HG03025 (cell line): Measurements from ENCODE around the gene ASPDH.
A peak's percentile ranks its signal among the peaks of the same experiment; 100 is the strongest.

Experiments used
- ATAC-seq: cut with Tn5 transposase; IDR thresholded peaks from one replicate; pipeline ENCODE4 v1.9.1; 2021; ENCODE audit warnings: mild to moderate bottlenecking, moderate library complexity; ENCODE audit not compliant: unreplicated experiment, low FRiP score

The ASPDH gene

DNA sequence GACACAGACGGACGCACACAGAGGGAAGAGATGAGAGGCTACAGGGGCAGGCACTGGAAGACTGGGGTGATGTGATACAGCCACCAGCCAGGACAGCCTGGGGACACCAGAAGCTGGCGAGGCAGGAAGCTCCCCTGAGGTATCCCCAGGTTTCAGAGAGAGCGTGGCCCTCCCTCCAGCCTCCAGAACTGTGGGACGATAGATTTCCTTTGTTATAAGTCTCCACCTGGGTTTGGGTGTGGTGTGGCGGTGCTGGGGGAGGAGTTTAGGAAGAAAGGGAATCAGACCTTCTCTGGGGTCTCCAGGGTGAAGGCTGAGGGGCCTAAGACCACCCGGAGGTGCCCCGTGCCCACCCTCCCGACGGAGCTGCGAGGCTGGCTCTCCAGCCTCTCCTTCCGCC is 2.7 kb upstream of the ASPDH start:
- no peak for ATAC-seq

GRCh38 chr19:50515168-50515561 is 1.5 kb upstream of the ASPDH start:
- ATAC-seq = no peak

GRCh38 chr19:50514346-50515167 is 844 bp upstream of the ASPDH start:
- ATAC-seq = no peak

- no peak for ATAC-seq
These were observed 541 bp downstream of the ASPDH start for GRCh38 chr19:50512999-50513745.

- ATAC-seq = no peak
These were observed 1.4 kb downstream of the ASPDH start for GRCh38 chr19:50512112-50512998.

DNA sequence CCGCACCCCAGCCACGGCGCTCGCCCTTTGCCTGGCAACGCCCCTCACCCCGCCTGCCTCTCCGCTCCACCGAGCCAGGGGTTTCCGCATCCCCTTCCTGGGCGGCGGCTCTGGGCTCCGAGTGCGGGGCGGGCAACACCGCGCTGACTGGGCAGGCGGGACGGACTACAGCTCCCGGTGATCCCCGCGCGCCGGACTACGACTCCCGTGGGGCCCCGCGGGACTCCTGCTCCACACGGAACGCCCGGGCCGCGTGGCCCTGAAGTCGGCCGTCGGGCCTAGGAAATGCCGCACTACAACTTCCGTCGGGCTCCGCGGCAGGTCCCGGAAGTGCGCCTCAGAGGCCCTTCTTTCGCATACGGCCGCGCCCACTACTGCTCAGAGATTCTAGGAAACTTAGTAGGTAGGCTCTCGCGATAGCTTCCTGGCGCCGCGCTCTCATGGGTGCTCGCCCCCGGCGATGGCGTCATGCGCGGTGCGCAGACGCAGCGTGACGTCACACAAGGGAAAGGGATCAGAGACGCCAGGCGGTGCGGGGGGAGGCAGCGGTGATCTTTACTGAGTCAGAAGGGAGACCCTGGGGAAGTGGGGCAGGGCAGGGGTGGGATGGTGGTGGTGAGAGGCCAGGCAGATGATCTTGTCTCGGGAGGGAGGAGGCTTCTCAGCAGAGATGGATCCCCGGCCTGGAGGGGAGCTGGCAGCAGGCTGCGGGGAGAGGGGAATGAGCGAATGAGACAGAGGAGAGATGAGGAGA is 2.5 kb downstream of the ASPDH start, which contains the start of gene JOSD2:
Gene JOSD2, minus strand, starts transcription at position 123 of the 754 bp plus-strand sequence. CDS start 760 bp downstream, outside the sequence.
- ATAC-seq = peak; percentile 78

- ATAC-seq = peak; percentile 3
These were observed 3.0 kb downstream of the ASPDH start for GRCh38 chr19:50510700-50511068.

DNA sequence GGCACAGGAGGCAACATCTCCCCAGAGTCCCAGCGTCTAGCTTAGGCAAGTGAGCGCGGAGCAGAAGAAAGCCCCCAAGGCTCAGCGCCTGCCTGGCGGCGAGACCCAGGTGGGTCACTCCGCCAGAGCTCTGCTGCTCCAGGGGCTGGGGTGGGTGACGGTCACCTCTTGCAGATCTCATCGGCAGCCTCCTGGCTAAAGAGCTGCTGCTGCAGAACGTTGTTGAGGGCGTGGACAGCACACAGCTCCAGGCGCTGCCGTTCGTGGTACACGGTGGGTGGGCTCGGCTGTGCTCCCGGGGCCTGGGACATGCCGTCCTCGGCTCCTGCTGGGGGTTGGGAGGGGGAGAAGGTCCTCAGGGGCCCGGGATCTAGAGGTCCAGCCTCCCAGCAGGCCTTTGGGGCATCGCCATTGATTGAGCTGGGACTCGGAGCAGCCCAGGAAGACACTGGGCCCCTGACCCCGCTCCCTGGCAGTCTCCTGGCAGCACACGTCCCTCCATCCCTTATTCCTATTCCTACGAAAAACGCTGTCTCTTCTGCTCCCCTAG is 3.5 kb downstream of the ASPDH start:
- no peak for ATAC-seq

DNA sequence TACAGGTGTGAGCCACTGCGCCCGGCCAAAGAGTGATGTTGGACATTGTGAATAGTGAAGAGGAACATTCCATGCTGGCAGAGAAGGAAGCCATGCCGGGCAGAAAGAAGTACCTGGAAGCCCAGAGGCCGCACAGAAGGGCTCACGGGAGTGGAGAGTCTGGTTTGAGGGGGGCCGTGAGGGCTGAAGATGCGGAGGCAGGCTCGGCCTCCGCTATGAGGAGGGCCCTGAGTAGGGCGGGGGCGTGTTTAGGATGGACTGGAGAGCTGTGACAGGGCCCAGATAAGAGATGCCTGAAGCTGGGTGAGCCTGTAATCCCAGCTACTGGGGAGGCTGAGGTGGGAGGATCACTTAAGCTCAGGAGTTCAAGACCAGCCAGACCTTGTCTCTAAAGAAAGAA is 4.3 kb downstream of the ASPDH start:
- no peak for ATAC-seq

- no peak for ATAC-seq
These were observed 4.9 kb downstream of the ASPDH start for GRCh38 chr19:50508843-50509190.

DNA sequence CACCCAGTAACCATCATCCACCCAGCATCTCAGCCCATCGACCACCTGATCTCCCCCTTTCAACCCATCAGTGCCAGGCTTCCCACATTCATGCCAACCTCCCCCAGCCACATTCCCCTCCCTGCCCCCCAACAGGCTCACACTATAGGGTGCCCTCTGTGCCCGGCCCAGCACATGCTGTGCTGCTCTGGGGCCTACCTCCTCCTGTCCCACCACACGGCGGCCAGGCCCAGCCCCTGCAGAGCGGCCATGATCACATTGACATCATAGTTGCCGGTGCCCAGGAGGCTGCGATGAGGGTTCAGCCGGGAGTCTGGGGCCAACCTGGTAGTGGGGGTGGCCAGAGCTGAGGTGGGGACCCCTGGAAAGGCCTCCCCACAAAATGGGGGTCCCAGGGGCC is 6.3 kb downstream of the ASPDH start:
- no peak for ATAC-seq

- ATAC-seq = no peak
These were observed 7.0 kb downstream of the ASPDH start for GRCh38 chr19:50506700-50507099.

GRCh38 chr19:50505856-50506611 is 7.7 kb downstream of the ASPDH start:
- no peak for ATAC-seq

DNA sequence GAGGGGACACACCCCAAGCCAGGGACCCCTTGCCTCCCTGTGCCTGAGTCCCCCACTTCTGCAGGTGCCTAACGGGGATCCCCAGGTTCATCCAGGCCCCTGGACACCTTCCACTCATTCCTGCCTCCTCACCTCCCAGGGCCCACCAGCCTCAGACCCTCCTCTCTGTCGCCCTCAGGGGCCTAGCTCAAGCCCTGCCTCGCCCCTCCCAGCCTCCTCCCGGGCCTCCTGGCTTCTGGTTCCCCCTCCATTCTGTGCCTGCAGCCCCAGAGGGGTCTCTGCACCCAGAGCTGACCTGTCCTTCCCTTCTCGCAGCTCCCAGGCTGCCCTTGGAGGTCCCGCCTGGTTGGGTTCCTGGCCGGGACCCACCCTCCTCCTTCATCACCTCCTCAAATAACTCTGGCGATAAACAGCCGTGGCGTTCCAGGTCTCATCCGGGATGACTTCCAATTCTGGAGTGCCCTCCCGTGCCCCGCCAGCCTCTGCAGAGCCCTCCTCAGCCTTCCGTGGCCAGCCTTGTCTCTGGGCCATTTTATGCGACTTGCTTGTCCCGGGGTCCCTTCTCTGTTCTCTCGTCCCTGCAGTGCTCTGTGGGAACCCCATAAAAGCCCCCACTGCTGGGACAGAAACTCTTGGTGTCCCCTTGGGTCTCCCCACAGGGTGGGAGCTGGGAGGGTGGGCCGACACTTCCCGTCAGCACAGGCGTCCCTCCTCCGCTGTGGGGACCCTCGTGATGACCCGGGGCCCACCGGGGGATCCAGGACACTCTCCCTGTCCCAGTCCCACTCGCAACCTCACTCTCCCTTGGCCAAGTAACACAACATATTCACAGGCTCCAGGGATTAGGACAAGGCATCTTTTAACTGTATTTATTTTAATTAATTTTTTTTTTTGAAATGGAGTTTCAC is 11.9 kb downstream of the ASPDH start:
- ATAC-seq = no peak

GRCh38 chr19:50501186-50501567 is 12.5 kb downstream of the ASPDH start:
- ATAC-seq = no peak

DNA sequence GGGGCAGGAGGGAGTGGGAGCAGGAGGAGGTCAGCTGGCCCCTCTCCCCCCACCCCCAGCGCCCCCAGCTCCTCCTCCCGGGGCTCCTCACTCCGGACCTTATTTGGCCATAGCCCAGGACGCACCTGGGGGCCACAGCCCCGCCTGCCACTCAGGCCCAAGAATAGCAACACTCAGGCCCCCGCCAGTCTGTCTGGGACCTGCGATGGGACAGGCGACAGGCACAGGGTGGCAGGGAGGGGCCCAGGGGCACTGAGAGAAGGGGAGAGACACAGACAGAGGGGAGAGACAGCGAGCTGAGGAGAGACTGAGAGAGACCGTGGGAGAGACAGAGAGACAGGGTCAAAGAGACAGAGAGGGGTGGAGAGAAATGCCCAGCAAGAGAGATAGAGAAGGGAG is 13.0 kb downstream of the ASPDH start:
- ATAC-seq = no peak

- ATAC-seq = no peak
These were observed 13.5 kb downstream of the ASPDH start for GRCh38 chr19:50500060-50500752.
